ENCODE data around the gene GRK3.

- TF ChIP-seq POLR2A (IDR thresholded peaks at IDR 0.05; ENCODE audit: low read length) (no peak), GATA1 (IDR thresholded peaks at IDR 0.05; ENCODE audit: low read depth, low read length) (no peak)
Measured at GRCh38 chr22:25706197-25706596, 141.7 kb downstream of the GRK3 start.
